Measurements from ENCODE around the gene NRM. TPM values are rescaled to one million over a fixed set of nuclear protein-coding genes. Genes with fewer than 3 reads are reported as not detected.
A peak's percentile ranks its signal among the peaks of the same experiment; 100 is the strongest.

NRM gene
- total RNA-seq, 1 experiment from 2014 or later = 13.6 TPM

- H3K9me2 ChIP-seq (ENCODE audit: insufficient read depth) = no peaks in the 10 kb centered on the region
- H3K27me3 ChIP-seq (ENCODE audit: insufficient read depth, low read length) = no peaks in the 10 kb centered on the region
- H2AFZ ChIP-seq (ENCODE audit: low read depth, low read length, poor library complexity, severe bottlenecking) = no peak overlapping the region
- POLR2A ChIA-PET = interaction anchor here (0.8 to 2.4 kb wide), 4 partner anchors 23 to 74 kb away, joined by 4 to 12 read pairs (median 4); partner anchors contain the start of gene MDC1
- no TSS peak for BruUV-seq (replicated peaks)
- H3K36me3 ChIP-seq (ENCODE audit: control insufficient read depth in 1 of 2, insufficient read depth in 2 of 2, low read length in 2 of 2) = no peaks in the 10 kb centered on the region
- H3K9ac ChIP-seq (ENCODE audit: low read length) = peak overlapping the region; percentile 95
- no peak for ATAC-seq
- CTCF ChIA-PET = no interaction called here
- no peak for DNase-seq (ENCODE audit: low read depth, low spot score)
- intact Hi-C loops (cut with micrococcal nuclease) = no loop called here
- H3K4me2 ChIP-seq (ENCODE audit: low read length) = peak overlapping the region; percentile 98
- peak overlapping the region; percentile 98 for H3K27ac ChIP-seq (ENCODE audit: low read depth, low read length)
- peaks cover 28% of the 10 kb centered on the region for H3K79me2 ChIP-seq (ENCODE audit: insufficient read depth, low read length)
- RAD21 ChIA-PET (ENCODE audit: low non-redundant PET in 1 of 2, low total read pairs in 2 of 2, uncharacterized antibody in 2 of 2, unreplicated experiment in 2 of 2) = no interaction called here
- TF ChIP-seq REST (IDR thresholded peaks at IDR 0.05; ENCODE audit: low read depth) (no peak), RAD21 (IDR thresholded peaks at IDR 0.05; ENCODE audit: low read depth) (no peak), EZH2phosphoT487 (IDR thresholded peaks at IDR 0.05; ENCODE audit: borderline replicate concordance) (no peak), TCF7L2 (IDR thresholded peaks at IDR 0.05; ENCODE audit: borderline replicate concordance, extremely low read depth, insufficient read depth, insufficient read length) (no peak), YY1 (IDR thresholded peaks at IDR 0.05; ENCODE audit: extremely low read depth, insufficient replicate concordance, low read depth, low read length) (no peak), FOSL1 (IDR thresholded peaks at IDR 0.05; ENCODE audit: low read depth) (no peak), SP1 (IDR thresholded peaks at IDR 0.05; ENCODE audit: low read depth) (no peak), CTCF (IDR thresholded peaks at IDR 0.05 in 2 of 3, conservative IDR thresholded peaks at IDR 0.05 in 1 of 3; ENCODE audit: borderline replicate concordance in 1 of 3, insufficient read depth in 1 of 3, low read depth in 2 of 3, low read length in 2 of 3) (no peak), EZH2 (IDR thresholded peaks at IDR 0.05) (no peak), MAX (IDR thresholded peaks at IDR 0.05) (no peak), CEBPB (IDR thresholded peaks at IDR 0.05; ENCODE audit: low read depth) (no peak), ZBTB33 (IDR thresholded peaks at IDR 0.05; ENCODE audit: extremely low read depth, insufficient replicate concordance, low read length) (no peak), SRF (IDR thresholded peaks at IDR 0.05; ENCODE audit: low read depth) (no peak), EGR1 (IDR thresholded peaks at IDR 0.05; ENCODE audit: low read depth) (no peak), SIN3A (IDR thresholded peaks at IDR 0.05; ENCODE audit: low read depth) (no peak), ELF1 (IDR thresholded peaks at IDR 0.05; ENCODE audit: borderline replicate concordance, low read depth) (no peak), POLR2A (IDR thresholded peaks at IDR 0.05; ENCODE audit: borderline replicate concordance, extremely low read depth, insufficient read depth, insufficient read length) (no peak), JUND (IDR thresholded peaks at IDR 0.05) (no peak), CBX3 (IDR thresholded peaks at IDR 0.05; ENCODE audit: low read depth) (no peak), ZFX (IDR thresholded peaks at IDR 0.05) (no peak)
- no peaks in the 10 kb centered on the region for H3K9me3 ChIP-seq (ENCODE audit: control insufficient read depth in 1 of 2, insufficient read depth in 1 of 2, low read depth in 1 of 2, low read length in 2 of 2)
- H3K4me1 ChIP-seq (ENCODE audit: control insufficient read depth in 1 of 2, insufficient read depth in 2 of 2, low read length in 2 of 2) = peaks cover 48 to 71% of the 10 kb centered on the region in 2 experiments
- no peaks in the 10 kb centered on the region for H4K20me1 ChIP-seq (ENCODE audit: insufficient read depth)
- peak overlapping the region in 1 of 2 experiments; percentile 87; a peak in 3 of 4 replicates for H3K4me3 ChIP-seq (replicated peaks in 1 of 2; ENCODE audit: low read depth in 1 of 2, low read length in 2 of 2)
Measured at GRCh38 chr6:30688569-30688968, 2.2 kb downstream of the NRM start.
